A549 (cell line): Measurements from ENCODE around the gene NLN. TPM values are rescaled to one million over a fixed set of nuclear protein-coding genes. Genes with fewer than 3 reads are reported as not detected.

Source experiments
- ATAC-seq, 2 experiments: fragments of 200-7000 bp in 1 of 2; fragments of >200 bp in 1 of 2; cut with Nextera tagmentation in 1 of 2; cut with Tn5 transposase in 1 of 2; 3 replicates each; pipeline versions ENCODE4 v1.8.0 to v1.9.1; 2018 to 2020; ENCODE audit warnings: mild to moderate bottlenecking in 1 of 2, moderate library complexity in 1 of 2
- CTCF ChIA-PET: fragments of 300-600 bp; sonication (Branson Sonifier 250); formaldehyde crosslinking; extraction: SDS; loops from one replicate; lab custom pipeline; 2021; ENCODE audit warnings: antibody characterized with exemption, inconsistent platforms; lab: Yijun Ruan, JAX
- POLR2A ChIA-PET: fragments of 350-600 bp; formaldehyde crosslinking; extraction: SDS; loops from one replicate; lab custom pipeline; 2021; ENCODE audit warnings: antibody characterized with exemption, inconsistent platforms; lab: Yijun Ruan, JAX
- DNase-seq, 2 experiments: peaks; one replicate each; pipeline versions ENCODE4 v3.0.0 to v3.0.0-alpha.2; 2011 to 2016; ENCODE audit warnings: low read depth in 1 of 2, low spot score in 1 of 2
- FAIRE-seq: peaks from 2 replicates; lab custom pipeline; 2011; peaks lifted over from hg19 to GRCh38; lab: Jason Lieb, UNC
- H3K27ac ChIP-seq, 2 experiments: fragments of >200 bp; sonication (Bioruptor Twin); formaldehyde crosslinking; 3 replicates each; pipeline ENCODE4 v1.5.1; 2016 to 2017
- H3K4me1 ChIP-seq: fragments of >200 bp; sonication (Bioruptor Twin); formaldehyde crosslinking; 3 replicates; pipeline ENCODE4 v1.6.1; 2016
- H3K4me2 ChIP-seq: fragments of >200 bp; sonication (Bioruptor Twin); formaldehyde crosslinking; 3 replicates; pipeline ENCODE4 v1.6.1; 2016
- H3K4me3 ChIP-seq: fragments of >200 bp; sonication (Bioruptor Twin); formaldehyde crosslinking; 3 replicates; pipeline ENCODE4 v1.5.1; 2016
- H3K9me3 ChIP-seq: fragments of >200 bp; sonication (Bioruptor Twin); formaldehyde crosslinking; 3 replicates; pipeline ENCODE4 v1.6.1; 2016
- CBX8 ChIP-seq: fragments of 200-600 bp; sonication (generic); IDR thresholded peaks from 2 replicates; pipeline ENCODE4 v1.6.1; 2016
- E2F6 ChIP-seq: IDR thresholded peaks from 2 replicates; pipeline ENCODE4 v1.6.1; 2012; ENCODE audit warnings: low read depth, borderline replicate concordance
- ELK1 ChIP-seq: fragments of 150-350 bp; IDR thresholded peaks from 2 replicates; pipeline ENCODE4 v1.6.1; 2014; ENCODE audit warnings: low read depth, mild to moderate bottlenecking, low read length
- ESRRA ChIP-seq: fragments of 150-350 bp; IDR thresholded peaks from 2 replicates; pipeline ENCODE4 v1.6.1; 2014; ENCODE audit warnings: mild to moderate bottlenecking, low read length, borderline replicate concordance
- HOXA7 ChIP-seq: fragments of 250-450 bp; sonication (Bioruptor Pico); IDR thresholded peaks from 2 replicates; pipeline ENCODE4 v1.5.0; 2020; ENCODE audit warnings: mild to moderate bottlenecking, moderate library complexity
- HOXB5 ChIP-seq: fragments of 250-450 bp; sonication (Bioruptor Pico); IDR thresholded peaks from 2 replicates; pipeline ENCODE4 v1.5.0; 2020; ENCODE audit warnings: mild to moderate bottlenecking, moderate library complexity
- JUNB ChIP-seq: fragments of >200 bp; sonication (Bioruptor Twin); formaldehyde crosslinking; IDR thresholded peaks from 2 replicates; pipeline ENCODE4 v1.6.1; 2016
- KDM5A ChIP-seq: fragments of 200-600 bp; sonication (generic); IDR thresholded peaks from 2 replicates; pipeline ENCODE4 v1.6.1; 2016; ENCODE audit warnings: antibody characterized with exemption, mild to moderate bottlenecking
- MAZ ChIP-seq: fragments of 150-350 bp; IDR thresholded peaks from 2 replicates; pipeline ENCODE4 v1.6.1; 2014; ENCODE audit warnings: antibody characterized with exemption, low read depth, low read length, borderline replicate concordance
- NPAS2 ChIP-seq: fragments of 250-450 bp; sonication (Bioruptor Pico); IDR thresholded peaks from 2 replicates; pipeline ENCODE4 v1.8.0; 2022; ENCODE audit warnings: mild to moderate bottlenecking, moderate library complexity, borderline replicate concordance
- PHF8 ChIP-seq: fragments of 200-600 bp; sonication (generic); IDR thresholded peaks from 2 replicates; pipeline ENCODE4 v1.6.1; 2016; ENCODE audit warnings: low read depth, mild to moderate bottlenecking, antibody characterized with exemption, moderate library complexity, borderline replicate concordance
- RAD21 ChIP-seq, 2 experiments: fragments of >200 bp in 1 of 2; sonication (Bioruptor Twin) in 1 of 2; formaldehyde crosslinking in 1 of 2; IDR thresholded peaks in 1 of 2; conservative IDR thresholded peaks in 1 of 2; 2 replicates in 1 of 2; 3 replicates in 1 of 2; pipeline ENCODE4 v1.6.1; 2012 to 2018; ENCODE audit warnings: inconsistent platforms in 1 of 2
- RARB ChIP-seq: fragments of 250-450 bp; sonication (Bioruptor Pico); IDR thresholded peaks from 2 replicates; pipeline ENCODE4 v1.8.0; 2021; ENCODE audit warnings: mild to moderate bottlenecking, moderate library complexity
- RCOR1 ChIP-seq: fragments of 150-350 bp; IDR thresholded peaks from 2 replicates; pipeline ENCODE4 v1.6.1; 2014; ENCODE audit warnings: antibody characterized with exemption, low read length, low read depth
- RFX5 ChIP-seq: fragments of 450-650 bp; IDR thresholded peaks from 2 replicates; pipeline ENCODE4 v1.7.1; 2014; ENCODE audit warnings: antibody characterized with exemption, mild to moderate bottlenecking, moderate library complexity
- RNF2 ChIP-seq: fragments of 200-600 bp; sonication (generic); IDR thresholded peaks from 2 replicates; pipeline ENCODE4 v1.6.1; 2016; ENCODE audit warnings: low read depth, mild to moderate bottlenecking, antibody characterized with exemption, moderate library complexity, borderline replicate concordance
- USF2 ChIP-seq: fragments of 450-650 bp; IDR thresholded peaks from 2 replicates; pipeline ENCODE4 v1.6.1; 2014; ENCODE audit warnings: antibody characterized with exemption
- ZC3H11A ChIP-seq: fragments of 450-650 bp; IDR thresholded peaks from 2 replicates; pipeline ENCODE4 v1.6.1; 2014; ENCODE audit warnings: antibody characterized with exemption, mild to moderate bottlenecking
- ZFP36 ChIP-seq: fragments of 450-650 bp; IDR thresholded peaks from 2 replicates; pipeline ENCODE4 v1.6.1; 2014; ENCODE audit warnings: borderline replicate concordance; ENCODE audit not compliant: partially characterized antibody
- ZSCAN20 ChIP-seq: fragments of 250-450 bp; sonication (Bioruptor Pico); IDR thresholded peaks from 2 replicates; pipeline ENCODE4 v1.8.0; 2022; ENCODE audit warnings: mild to moderate bottlenecking, moderate library complexity
- WGBS: methylation state at CpG from one replicate; pipeline ENCODE4 v1.1.6; 2017; ENCODE audit errors: missing lambda C conversion rate; 5-methylcytosine and 5-hydroxymethylcytosine counted together
- polyA plus RNA-seq, 4 experiments: library from polyadenylated mRNA; depleted of rRNA in 3 of 4; stranded (reverse); fragments of >200 nt; fragmentation: RNase III in 1 of 4; extraction: RNeasy Plus Mini Kit Qiagen cat#74134 plus additional on column Dnase treatment in 1 of 4; gene quantifications; 2 replicates in 3 of 4; 3 replicates in 1 of 4; pipeline ENCODE4 v1.2.3, GENCODE V29; 2011 to 2017
- TF ChIP-seq, protein P1 (sequence below): fragments of >200 bp; sonication (Bioruptor Twin); formaldehyde crosslinking; IDR thresholded peaks from 3 replicates; pipeline ENCODE4 v1.5.1; 2016
- TF ChIP-seq, protein P2 (sequence below): fragments of 250-450 bp; sonication (Bioruptor Pico); IDR thresholded peaks from 2 replicates; pipeline ENCODE4 v1.5.0; 2021; ENCODE audit warnings: mild to moderate bottlenecking, moderate library complexity, borderline replicate concordance
- TF ChIP-seq, protein P3 (sequence below): fragments of 250-450 bp; sonication (Bioruptor Pico); IDR thresholded peaks from 2 replicates; pipeline ENCODE4 v1.5.0; 2020; ENCODE audit warnings: low read depth, mild to moderate bottlenecking, moderate library complexity

NLN gene
- polyA plus RNA-seq, 2 of the 4 experiments (the other 2 are of a cell fraction) = 69.3 to 88.9 TPM

DNA sequence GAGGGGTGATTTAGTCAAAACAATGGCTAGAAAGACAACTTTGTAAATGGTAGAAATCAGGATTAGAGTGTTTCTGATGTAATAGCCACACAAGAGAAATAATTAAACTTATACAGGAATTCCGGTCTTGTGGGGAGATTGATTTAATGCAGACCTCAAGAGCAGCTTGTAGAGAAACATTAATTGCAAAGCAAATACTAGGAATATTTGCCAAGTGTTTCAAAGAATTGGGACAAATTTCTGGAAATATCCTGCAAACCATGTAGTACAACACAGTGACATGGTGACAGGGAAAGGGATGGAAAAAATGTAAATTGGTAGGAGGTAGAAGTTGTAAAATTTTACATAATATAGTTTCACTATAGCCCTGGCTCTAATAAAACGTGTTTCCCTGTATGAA lies 28.9 kb downstream of the NLN start:
- peak overlapping the region; percentile 1 to 41; a peak in 2 of 6 replicates for H3K27ac ChIP-seq
- no peaks in the 10 kb centered on the region for H3K9me3 ChIP-seq
- H3K4me3 ChIP-seq = no peak overlapping the region
- WGBS = 43% methylated on average over 2 of the region's 2 CpGs
- ChIA-PET POLR2A (interaction anchor here (0.6 kb wide), 1 partner anchor 111 kb away, joined by 4 read pairs; no protein-coding TSS in a partner anchor), CTCF (interaction anchor here (3.9 kb wide), 1 partner anchor 9 kb away, joined by 14 read pairs; no protein-coding TSS in a partner anchor)
- ATAC-seq (no peak), FAIRE-seq (no peak), DNase-seq (no peak)
- peaks cover 29% of the 10 kb centered on the region for H3K4me1 ChIP-seq
- TF ChIP-seq RARB (CRISPR knock-in tag) (no peak), ZC3H11A (no peak), KDM5A (no peak), CBX8 (no peak)
- H3K4me2 ChIP-seq = peak overlapping the region; percentile 58

- ATAC-seq (no peak), FAIRE-seq (no peak), DNase-seq (no peak)
- POLR2A ChIA-PET = no interaction called here
- H3K9me3 ChIP-seq = no peaks in the 10 kb centered on the region
- TF ChIP-seq NPAS2 (CRISPR knock-in tag) = no peak
- TF ChIP-seq HOXA7 = no peak
- no peak for TF ChIP-seq RAD21 (conservative IDR thresholded peaks at IDR 0.05 in 1 of 2, IDR thresholded peaks at IDR 0.05 in 1 of 2)
- no peak for TF ChIP-seq RNF2
- TF ChIP-seq, protein P1, sequence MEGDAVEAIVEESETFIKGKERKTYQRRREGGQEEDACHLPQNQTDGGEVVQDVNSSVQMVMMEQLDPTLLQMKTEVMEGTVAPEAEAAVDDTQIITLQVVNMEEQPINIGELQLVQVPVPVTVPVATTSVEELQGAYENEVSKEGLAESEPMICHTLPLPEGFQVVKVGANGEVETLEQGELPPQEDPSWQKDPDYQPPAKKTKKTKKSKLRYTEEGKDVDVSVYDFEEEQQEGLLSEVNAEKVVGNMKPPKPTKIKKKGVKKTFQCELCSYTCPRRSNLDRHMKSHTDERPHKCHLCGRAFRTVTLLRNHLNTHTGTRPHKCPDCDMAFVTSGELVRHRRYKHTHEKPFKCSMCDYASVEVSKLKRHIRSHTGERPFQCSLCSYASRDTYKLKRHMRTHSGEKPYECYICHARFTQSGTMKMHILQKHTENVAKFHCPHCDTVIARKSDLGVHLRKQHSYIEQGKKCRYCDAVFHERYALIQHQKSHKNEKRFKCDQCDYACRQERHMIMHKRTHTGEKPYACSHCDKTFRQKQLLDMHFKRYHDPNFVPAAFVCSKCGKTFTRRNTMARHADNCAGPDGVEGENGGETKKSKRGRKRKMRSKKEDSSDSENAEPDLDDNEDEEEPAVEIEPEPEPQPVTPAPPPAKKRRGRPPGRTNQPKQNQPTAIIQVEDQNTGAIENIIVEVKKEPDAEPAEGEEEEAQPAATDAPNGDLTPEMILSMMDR = no peak
- TF ChIP-seq ZFP36 = no peak
- TF ChIP-seq, protein P2, sequence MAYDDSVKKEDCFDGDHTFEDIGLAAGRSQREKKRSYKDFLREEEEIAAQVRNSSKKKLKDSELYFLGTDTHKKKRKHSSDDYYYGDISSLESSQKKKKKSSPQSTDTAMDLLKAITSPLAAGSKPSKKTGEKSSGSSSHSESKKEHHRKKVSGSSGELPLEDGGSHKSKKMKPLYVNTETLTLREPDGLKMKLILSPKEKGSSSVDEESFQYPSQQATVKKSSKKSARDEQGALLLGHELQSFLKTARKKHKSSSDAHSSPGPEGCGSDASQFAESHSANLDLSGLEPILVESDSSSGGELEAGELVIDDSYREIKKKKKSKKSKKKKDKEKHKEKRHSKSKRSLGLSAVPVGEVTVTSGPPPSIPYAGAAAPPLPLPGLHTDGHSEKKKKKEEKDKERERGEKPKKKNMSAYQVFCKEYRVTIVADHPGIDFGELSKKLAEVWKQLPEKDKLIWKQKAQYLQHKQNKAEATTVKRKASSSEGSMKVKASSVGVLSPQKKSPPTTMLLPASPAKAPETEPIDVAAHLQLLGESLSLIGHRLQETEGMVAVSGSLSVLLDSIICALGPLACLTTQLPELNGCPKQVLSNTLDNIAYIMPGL (CRISPR knock-in tag) = no peak
- TF ChIP-seq RCOR1 = no peak
- TF ChIP-seq ZSCAN20 (CRISPR knock-in tag) = no peak
- no peak overlapping the region for H3K27ac ChIP-seq
- H3K4me3 ChIP-seq = no peak overlapping the region
- CTCF ChIA-PET = interaction anchor here (1.0 to 3.9 kb wide), 2 partner anchors 9 to 11 kb away, joined by 3 to 14 read pairs; no protein-coding TSS in a partner anchor
- H3K4me2 ChIP-seq = no peak overlapping the region
- H3K4me1 ChIP-seq = peaks cover 29% of the 10 kb centered on the region
- 91% methylated on average over 8 of the region's 8 CpGs for WGBS
Observed at GRCh38 chr5:65753189-65753588, 31.2 kb downstream of the NLN start.

- POLR2A ChIA-PET = no interaction called here
- ATAC-seq (no peak), FAIRE-seq (no peak), DNase-seq (no peak)
- Histone ChIP-seq H3K9me3 (no peaks in the 10 kb centered on the region), H3K4me1 (peaks cover 4% of the 10 kb centered on the region; the same call in 1 of the 3 replicates), H3K4me3 (no peak overlapping the region), H3K27ac (no peak overlapping the region), H3K4me2 (no peak overlapping the region)
- WGBS = 88% methylated on average over 4 of the region's 4 CpGs
- CTCF ChIA-PET = interaction anchor here (2.1 kb wide), 1 partner anchor 16 kb away, joined by 10 read pairs; no protein-coding TSS in a partner anchor
- TF ChIP-seq USF2 (no peak), MAZ (no peak), HOXB5 (CRISPR knock-in tag) (no peak), RFX5 (no peak), ESRRA (no peak), PHF8 (no peak), JUNB (no peak), E2F6 (no peak), RCOR1 (no peak), ELK1 (no peak)
- TF ChIP-seq, protein P3, sequence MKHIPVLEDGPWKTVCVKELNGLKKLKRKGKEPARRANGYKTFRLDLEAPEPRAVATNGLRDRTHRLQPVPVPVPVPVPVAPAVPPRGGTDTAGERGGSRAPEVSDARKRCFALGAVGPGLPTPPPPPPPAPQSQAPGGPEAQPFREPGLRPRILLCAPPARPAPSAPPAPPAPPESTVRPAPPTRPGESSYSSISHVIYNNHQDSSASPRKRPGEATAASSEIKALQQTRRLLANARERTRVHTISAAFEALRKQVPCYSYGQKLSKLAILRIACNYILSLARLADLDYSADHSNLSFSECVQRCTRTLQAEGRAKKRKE (CRISPR knock-in tag) = no peak
- TF ChIP-seq, protein P2 (CRISPR knock-in tag) = no peak
Observed at GRCh38 chr5:65758546-65759144, 36.6 kb downstream of the NLN start.
